Measurements from ENCODE around the gene ULBP1.

GRCh38 chr6:149922642-149923326 is 41.0 kb upstream of the ULBP1 start, which contains the start of gene RAET1G:
- TF ChIP-seq CTCF (IDR thresholded peaks at IDR 0.05; ENCODE audit: insufficient read depth, low read length, poor library complexity, severe bottlenecking) (no peak), EZH2phosphoT487 (conservative IDR thresholded peaks at IDR 0.05; ENCODE audit: low read length) (no peak)
